GM19099 (cell line): Measurements from ENCODE around the gene STRBP.

Experiments used
- POLR2A ChIP-seq: IDR thresholded peaks from 3 replicates; pipeline ENCODE4 v1.6.1; 2011; ENCODE audit warnings: low read depth; ENCODE audit not compliant: insufficient read length; ENCODE audit errors: extremely low read depth

The STRBP gene

DNA sequence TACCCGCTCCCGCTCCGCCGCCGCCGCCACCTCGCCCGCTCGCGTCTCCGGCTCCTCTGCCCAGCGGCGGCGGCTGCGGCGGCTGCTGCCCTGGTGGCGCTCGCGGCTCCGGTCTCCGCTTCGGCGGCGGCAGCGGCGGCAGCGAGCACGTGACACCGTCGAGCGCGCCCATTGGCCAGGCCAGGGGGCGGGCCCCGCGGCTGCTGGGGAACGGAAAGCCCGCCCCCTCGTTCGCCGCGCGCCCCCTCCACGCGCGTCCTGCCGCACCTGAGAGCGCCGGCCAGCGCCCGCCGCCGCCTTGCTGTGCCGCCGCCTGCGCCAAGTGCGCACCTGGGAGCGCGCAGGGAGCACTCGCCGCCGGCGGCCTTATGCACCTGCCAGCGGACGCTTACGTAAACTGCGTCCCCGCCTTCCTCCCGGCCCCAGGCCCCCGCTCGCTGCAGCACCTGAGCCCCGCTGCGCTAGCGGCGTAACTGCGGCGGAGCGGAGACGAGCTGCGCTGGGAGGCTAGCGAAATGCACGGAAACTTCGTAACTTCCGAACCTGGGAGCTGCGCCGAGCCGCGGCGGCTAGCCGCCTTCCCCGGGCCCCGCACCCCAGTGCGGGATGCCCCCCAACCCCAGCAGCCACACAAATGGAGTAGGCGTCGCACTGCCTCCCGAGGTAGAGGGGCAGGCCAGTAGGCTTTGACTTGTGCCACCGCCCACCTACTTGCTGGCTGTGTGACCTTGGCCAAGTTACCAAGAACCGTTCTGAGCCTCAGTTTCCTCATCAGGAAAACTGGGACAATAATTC lies at the start of gene STRBP:
STRBP (minus strand) TSS at position 122 of the 795 bp plus-strand sequence. CDS start 84,452 bp downstream, outside the sequence.
- TF ChIP-seq POLR2A, result peak; percentile 75

DNA sequence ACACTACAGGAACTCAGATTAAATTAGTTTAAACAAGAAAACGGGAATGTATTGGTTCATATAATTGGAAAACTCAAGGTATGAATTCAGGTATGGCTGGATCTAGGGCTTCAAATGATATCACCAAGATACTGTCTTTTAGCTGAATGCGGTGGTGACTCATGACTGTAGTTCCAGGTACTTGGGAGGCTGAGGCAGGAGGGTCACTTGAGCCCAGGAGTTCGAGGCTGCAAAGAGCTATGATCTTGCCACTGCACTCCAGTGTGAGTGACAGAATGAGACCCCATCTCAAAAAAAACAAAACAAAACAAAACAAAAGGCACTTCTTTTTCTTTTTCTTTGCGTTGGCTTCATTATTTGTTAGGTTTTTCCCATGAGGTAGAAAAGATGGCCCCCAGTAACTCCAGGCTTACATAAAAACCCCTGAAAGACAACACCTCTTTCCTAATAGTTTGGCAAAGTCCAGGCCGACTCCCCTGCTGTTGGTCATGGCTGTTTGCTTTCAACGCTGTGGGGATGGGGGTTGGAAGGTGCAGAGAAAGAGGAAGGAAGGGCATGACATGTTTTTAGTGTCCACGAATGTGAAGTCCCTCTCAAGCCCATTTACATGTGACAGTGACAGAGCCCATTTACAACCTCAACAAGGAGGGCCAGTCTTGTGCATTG lies 47.8 kb upstream of the STRBP start:
- TF ChIP-seq POLR2A, result no peak

DNA sequence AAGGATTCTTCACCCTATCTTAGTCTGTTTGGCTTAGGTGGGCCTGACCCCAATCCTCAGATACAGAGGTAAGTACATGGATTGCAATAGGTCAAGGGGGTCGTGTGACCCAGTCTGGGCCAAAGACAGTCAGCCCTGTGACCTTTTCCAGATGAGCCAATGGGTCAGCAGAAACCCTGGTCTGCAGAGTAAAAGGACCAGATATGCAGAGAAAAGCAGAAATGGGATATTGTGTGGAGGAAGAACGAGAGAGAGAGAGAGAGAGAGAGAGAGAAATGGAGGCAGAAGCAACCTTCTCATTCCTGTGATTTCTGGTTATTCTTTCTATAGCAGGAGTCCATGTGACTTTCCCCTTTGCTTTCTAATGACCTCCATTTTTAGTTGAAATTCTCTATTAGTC lies 47.2 kb upstream of the STRBP start:
- no peak for TF ChIP-seq POLR2A

DNA sequence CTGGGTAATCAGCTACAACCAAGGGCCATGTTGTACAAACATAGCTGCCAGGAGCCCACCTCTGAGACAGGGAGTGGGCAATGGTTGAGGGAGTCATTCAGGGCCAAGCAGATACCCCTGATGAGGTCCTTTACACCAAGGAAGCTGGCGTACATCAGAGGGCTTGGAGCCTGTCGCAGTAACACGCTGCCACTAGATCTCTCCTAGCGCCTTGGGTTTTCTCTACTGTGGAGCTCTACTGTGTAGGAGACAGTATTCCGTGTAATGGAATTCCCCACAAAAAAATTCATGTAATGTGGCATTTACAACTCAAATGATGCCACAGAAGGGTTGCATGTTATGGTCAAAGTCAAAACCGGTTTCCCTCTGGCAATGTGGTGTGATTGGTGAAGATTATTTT lies 46.2 kb upstream of the STRBP start:
- no peak for TF ChIP-seq POLR2A

DNA sequence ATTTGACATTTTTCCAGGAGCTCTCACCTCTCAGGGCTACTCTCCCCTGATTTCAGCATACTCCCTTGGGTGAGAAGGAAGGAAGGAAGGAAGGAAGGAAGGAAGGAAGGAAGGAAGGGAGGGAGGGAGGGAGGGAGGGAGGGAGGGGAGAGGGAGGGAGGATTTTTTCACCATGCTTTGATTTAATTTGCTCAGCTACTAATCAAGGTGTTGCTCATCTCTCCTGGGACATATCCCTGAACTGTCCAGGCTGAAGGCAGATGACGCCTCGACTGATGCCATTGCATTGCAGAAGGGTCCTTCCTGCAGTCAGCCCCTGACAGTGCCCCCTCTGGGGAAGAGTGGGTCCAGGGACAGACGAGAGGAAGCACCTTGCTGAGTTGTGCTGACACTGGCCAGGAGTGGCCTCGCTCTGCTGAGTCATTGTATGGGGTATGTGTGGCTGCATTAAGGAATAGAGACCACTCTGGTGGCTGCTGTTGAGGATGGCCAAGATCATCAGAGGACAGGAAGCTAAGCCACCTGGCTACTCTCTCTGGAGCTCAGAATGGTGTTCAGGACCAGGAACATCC lies 44.0 kb upstream of the STRBP start:
- TF ChIP-seq POLR2A, result no peak

DNA sequence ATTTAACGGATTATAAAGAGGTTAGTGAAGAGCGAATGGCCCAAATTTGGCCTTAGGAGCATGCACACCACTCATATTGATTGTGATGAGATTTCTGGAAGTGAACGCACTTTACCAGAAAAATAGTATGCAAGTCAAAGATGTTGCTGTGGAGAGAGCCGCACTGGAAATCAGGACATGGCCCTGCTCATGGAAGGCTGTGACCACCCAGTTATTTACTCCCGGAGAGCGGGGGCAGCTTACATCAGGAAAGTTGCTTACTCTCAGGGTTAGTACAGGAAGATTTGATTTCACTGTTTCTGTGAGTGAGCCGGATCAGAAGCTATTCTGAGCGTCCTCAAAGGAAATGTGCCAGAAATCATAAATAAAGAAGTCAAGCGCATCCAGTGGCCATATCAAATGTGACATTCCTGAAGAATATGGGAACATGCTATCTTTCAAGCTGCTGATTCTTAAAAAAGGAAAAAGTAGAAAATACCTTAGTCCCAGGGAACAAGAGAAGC lies 42.9 kb upstream of the STRBP start:
- no peak for TF ChIP-seq POLR2A

DNA sequence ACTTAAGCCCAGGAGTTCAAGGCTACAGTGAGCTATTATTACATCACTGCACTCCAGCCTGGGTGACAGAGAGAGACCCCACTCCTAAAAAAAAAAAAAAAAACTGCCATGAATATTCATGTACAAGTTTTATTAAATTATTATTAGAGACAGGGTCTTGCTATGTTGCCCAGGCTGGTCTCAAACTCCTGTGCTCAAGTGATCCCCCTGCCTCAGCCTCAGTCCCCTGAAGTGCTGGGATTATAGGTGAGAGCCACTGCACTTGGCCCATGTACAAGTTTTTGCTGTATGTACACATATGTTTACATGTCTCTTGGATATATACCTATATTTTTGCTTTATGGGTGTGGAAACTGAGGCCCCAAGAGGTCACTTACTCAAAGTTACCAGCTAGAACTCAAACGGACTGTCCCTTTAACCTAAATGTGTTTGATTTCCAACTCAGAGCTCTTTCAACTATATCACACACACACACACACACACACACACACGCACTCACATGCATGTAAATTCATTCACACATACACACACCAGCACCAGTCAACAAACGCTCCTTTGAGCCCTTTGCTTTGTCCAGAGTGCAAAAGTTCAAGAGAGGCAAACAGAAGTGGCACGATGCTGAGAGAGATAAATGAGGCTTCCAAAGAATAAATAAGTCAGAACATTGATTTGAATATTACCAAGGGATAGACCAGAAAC lies 42.3 kb upstream of the STRBP start:
- TF ChIP-seq POLR2A, result no peak

DNA sequence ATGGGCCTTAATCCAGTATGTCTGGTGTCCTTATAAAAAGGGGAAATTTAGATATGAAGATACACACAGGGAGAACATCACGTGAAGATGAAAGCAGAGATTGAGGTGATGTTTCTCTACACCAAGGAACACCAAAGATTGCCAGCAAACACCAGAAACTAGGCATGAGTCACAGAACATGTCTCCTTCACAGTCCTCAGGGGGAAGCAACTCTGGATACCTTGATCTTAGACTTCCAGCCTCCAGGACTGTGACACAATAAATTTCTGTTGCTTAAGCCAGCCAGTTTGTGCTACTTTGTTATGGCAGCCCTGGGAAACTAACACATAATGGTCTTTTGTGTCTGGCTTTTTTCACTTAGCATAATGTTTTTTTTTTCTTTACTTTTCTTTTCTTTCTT lies 41.2 kb upstream of the STRBP start:
- TF ChIP-seq POLR2A, result no peak

DNA sequence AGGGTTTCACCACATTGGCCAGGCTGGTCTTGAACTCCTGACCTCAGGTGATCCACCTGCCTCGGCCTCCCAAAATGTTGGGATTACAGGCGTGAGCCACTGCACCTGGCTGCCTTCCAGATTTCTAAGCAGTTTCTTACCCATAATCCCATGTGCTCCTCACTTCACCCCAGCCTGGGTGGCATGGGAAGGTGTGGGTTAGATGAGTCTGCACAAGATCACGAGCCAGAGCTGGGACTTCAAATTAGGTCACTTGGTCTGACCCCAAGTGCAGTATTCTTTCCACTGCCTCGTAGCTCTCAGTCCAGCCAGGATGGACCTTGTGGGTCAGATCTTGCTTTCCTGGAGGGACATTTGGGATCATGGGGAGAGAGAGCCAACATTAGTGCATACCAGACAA lies 37.5 kb upstream of the STRBP start:
- no peak for TF ChIP-seq POLR2A

DNA sequence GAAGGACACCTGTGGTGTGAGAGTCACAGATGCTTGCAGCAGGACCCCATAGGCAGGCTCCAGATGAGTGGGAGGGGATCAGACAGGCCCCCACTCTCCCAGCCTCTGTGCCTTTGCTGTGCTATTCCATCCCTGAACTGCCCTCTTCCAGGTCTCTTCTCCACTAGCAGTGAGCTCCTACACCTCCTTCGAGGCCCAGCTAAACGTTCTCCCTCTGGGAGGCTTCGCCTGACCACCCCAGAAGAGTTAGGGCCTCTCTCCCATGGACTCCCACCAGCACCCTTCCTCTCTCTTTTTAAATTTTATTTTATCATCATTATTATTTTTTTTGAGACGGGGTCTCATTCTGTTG lies 35.9 kb upstream of the STRBP start:
- TF ChIP-seq POLR2A, result no peak

DNA sequence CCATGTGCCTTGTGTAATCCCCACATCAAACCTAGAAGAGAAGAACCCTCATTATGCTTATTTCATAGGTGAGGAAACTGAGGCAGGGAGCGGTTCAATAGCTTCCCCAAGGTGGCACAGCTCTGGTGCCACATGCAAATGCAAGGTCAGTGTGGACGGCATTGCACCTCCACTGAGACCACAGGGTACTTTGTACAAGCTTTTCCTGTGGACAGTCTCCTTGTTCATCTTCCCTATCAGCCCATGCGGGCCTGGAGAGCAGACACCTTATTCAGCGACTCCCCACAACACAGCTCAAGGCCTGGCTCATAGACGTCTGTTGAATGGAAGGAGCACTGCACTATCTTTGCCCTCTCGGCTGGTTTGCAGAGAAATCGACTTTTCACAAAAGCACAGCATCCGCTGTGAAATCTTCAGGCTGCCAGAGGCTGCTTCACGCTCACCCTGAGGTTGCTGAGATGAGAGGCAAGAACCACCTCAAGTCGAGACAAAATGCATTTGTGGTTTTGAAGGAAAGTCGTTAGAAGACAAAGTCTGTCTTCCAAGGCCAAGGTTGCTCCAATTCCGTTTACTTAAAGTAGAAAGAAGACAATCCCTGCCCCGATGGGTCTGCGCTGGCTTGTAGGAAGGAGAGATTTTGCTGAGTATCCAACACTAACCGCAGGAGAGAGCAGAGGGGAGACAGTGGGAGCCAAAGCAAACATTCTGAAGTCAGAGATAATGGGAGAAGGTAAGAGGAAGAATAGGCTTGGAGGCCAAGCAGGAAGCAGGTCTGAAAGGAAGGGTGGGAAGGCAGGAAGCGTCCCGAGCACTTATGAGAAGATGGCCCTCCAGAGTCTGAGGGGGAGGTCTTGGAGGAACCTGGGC lies 34.2 kb upstream of the STRBP start:
- TF ChIP-seq POLR2A, result no peak

DNA sequence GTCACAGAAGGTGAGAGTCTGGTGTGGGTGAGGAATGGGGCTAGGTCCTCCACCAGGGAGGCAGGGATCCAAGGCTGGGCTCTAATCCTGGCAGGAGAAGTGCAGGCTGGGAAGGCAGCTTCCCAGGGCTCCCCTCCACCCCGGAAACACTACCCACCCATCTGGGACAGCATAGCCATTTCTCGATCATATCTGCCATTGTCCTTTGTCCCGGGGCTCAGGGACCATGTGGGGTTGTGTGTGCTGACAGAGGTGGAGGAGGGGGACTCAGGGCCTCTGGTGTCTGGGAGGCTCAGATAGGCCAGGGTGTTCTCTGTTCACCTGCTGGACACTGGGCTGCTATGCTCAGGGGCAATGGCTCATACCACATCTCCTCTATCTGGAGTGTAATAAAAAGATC lies 32.2 kb upstream of the STRBP start:
- TF ChIP-seq POLR2A, result no peak

DNA sequence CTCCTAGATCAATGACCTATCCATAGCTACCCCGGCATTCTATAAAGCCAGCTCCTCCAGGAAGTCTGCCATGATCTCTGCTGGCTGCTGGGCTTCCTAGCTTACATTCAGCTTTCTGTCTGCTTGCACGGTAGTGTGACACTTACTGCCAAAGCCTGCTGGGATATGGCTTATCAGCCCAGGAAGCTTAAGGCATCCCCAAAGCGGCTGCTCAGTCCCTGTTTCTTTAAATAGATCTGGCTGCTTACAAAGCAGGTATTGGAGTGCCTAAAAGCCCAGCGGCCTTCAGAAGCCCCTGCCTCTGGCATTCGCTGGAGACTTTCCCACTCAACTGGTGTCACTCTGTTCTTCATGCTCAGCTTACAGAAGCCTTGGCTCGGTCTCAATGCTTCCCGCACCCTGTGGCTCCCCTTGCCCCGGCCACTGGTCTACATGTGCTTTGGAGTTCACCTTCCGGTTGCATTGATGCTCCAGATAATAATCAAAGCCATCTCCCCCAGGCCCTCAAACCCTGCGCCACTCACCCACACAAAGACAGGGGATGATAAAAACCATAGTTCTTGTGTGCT lies 31.3 kb upstream of the STRBP start:
- no peak for TF ChIP-seq POLR2A

DNA sequence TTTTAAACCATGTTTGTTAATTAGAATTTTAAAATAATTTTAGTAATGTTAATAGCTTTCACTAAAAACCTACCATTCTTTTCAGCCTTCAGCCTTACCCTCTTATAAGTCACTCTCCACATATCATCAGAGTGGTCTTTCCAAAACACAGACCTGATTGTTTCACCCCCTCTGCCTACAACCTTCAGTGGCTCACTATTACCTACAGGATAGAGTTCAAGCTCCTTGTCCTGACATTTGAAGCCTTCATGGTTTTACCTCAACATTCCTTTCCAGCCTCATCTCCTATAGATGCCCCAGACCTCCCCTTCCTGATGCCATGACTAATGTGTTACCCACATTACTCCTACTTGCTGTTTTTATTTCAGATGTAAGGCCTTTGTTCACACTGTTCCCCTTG lies 27.8 kb upstream of the STRBP start:
- TF ChIP-seq POLR2A, result no peak
